ENCODE measurements around the gene SMOC2.

Gene SMOC2

GRCh38 chr6:168468045-168468444 lies 27.1 kb downstream of the SMOC2 start:
- Mint-ChIP-seq H3K4me1 (ENCODE audit: low read depth) (no peaks in the 10 kb centered on the region), H3K9me3 (no peaks in the 10 kb centered on the region), H3K4me3 (no peak overlapping the region), H3K27me3 (ENCODE audit: low read depth) (no peaks in the 10 kb centered on the region), H3K36me3 (ENCODE audit: low read depth) (no peaks in the 10 kb centered on the region), H3K27ac (no peak overlapping the region)
- no peak for DNase-seq (ENCODE audit: low spot score)

DNA sequence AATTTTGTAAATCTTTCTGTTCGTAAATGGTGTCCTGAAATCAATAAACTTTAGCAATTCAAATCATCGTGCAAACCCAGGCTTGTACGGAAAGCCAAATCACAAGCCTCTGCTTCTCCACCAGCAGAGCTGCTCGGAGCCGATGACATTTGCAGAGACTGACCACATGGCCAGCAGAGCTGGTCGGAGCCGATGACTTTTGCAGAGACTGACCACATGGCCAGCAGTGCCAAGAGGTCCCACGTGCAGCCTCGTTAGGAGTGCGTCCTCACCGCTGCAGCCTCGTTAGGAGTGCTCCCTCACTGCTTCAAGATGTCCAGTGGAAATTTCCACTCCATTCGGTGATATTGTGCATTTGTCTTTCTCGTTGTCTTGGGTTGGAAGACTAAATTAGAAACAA lies 28.5 kb downstream of the SMOC2 start:
- Mint-ChIP-seq H3K4me1 (ENCODE audit: low read depth) (no peaks in the 10 kb centered on the region), H3K36me3 (ENCODE audit: low read depth) (no peaks in the 10 kb centered on the region), H3K4me3 (no peak overlapping the region), H3K27ac (no peak overlapping the region), H3K27me3 (ENCODE audit: low read depth) (no peaks in the 10 kb centered on the region), H3K9me3 (no peaks in the 10 kb centered on the region)
- no peak for DNase-seq (ENCODE audit: low spot score)

DNA sequence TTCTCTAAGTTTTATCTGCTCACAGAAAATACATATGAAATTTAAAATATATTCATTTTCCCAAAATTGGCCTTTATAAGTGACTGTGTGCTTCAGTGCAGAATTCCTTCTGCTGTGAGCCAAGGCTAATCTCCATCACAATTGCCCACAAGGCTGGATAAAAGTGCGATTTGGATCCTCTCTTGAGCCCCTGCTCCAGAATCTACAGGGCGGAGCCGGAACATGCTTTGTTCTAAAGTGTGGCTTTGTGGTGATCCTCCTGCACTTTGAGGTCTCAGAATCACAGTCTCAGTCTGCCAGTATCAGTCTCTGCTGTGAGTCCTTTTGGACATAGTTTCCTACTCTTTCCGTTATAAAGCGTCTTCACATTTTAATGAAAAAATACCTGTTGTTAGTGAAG lies 28.9 kb downstream of the SMOC2 start:
- DNase-seq (ENCODE audit: low spot score), result no peak
- Mint-ChIP-seq H3K4me3 (no peak overlapping the region), H3K27ac (no peak overlapping the region), H3K36me3 (ENCODE audit: low read depth) (no peaks in the 10 kb centered on the region), H3K4me1 (ENCODE audit: low read depth) (no peaks in the 10 kb centered on the region), H3K27me3 (ENCODE audit: low read depth) (no peaks in the 10 kb centered on the region), H3K9me3 (no peaks in the 10 kb centered on the region)

GRCh38 chr6:168472363-168472762 lies 31.4 kb downstream of the SMOC2 start:
- H3K4me1 Mint-ChIP-seq (ENCODE audit: low read depth), result no peaks in the 10 kb centered on the region
- H3K4me3 Mint-ChIP-seq, result no peak overlapping the region
- H3K9me3 Mint-ChIP-seq, result no peaks in the 10 kb centered on the region
- no peak overlapping the region for H3K27ac Mint-ChIP-seq
- H3K36me3 Mint-ChIP-seq (ENCODE audit: low read depth), result no peaks in the 10 kb centered on the region
- no peaks in the 10 kb centered on the region for H3K27me3 Mint-ChIP-seq (ENCODE audit: low read depth)
- DNase-seq (ENCODE audit: low spot score), result no peak

DNA sequence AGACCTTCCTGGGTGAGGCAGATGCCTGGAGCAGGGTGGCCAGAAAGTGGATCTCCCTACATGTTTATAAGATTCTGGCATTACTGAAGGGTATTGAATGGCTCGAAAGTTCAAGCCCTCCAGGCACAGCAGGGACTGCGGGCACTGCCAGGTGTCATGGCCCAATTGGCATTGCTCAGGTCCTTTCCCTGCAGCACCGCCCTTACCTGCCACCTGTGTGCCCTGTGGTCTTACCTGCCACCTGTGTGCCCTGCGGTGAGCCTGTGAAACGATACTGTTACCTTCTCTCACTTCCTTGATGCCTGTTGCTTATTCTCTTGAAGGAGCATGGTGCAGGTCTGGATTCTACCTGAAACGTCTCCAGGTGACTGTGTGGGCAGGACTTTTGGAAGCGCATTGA lies 32.2 kb downstream of the SMOC2 start:
- no peaks in the 10 kb centered on the region for H3K36me3 Mint-ChIP-seq (ENCODE audit: low read depth)
- H3K4me3 Mint-ChIP-seq, result no peak overlapping the region
- H3K4me1 Mint-ChIP-seq (ENCODE audit: low read depth), result no peaks in the 10 kb centered on the region
- no peak for DNase-seq (ENCODE audit: low spot score)
- H3K9me3 Mint-ChIP-seq, result no peaks in the 10 kb centered on the region
- H3K27me3 Mint-ChIP-seq (ENCODE audit: low read depth), result no peaks in the 10 kb centered on the region
- no peak overlapping the region for H3K27ac Mint-ChIP-seq

DNA sequence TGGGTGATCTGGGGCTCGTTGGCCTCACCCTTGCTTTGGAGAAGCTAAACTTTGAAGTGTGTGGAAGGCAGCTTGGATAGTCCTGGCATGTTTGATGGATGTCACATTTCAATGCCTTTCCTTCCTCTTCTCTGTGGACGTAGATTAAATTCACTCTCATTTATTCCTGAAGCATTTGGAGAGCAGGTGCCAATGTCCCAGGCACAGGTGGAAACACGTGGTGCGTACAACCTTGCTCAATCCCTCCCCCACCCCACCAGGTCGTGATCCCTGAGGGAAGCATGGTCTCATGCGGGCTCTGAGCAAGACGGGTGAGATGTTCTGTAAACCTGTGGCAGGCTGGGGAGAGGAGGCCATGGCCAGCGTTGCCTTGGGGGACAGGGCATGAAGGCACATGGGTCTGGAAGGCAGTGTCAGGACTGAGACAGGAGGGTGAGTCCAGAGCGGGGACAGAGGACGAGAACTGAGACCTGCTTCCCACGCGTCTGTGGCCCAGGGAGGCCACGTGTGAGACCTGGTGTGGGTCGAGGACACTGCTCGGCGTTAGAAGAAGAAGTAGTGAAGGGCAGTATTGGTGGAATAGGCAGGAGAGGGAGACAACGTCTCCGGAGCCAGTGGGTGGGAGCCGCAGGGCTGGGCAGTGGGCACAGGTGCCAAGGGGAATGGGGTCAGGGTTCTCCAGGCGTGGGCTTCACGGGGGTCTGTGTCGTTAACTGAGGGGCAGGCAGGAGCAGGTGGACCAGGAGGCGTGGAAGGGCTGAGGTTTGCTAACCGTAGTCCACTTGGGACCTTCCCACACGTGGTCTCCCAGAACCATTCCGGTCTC lies 34.4 kb downstream of the SMOC2 start:
- no peak for DNase-seq (ENCODE audit: low spot score)

DNA sequence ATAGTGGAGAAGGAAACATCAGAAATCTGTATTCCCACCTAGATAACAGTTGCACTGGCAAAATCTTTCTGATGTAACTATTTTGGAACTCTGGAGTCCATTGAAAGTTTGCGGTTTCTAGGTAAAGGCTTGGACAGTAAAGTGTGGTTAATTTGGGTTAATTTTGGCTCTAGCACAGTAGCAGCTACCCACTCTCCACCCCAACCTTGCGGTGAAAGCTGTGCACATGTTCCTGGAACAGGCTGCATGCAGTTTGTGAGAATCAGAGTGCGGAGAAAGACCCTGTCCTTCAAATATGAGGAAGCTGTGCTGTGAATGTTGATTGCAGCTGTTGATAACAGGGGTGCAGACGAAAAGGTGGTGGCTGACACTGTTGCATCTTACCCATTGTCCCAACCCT lies 38.4 kb downstream of the SMOC2 start:
- no peaks in the 10 kb centered on the region for H3K36me3 Mint-ChIP-seq (ENCODE audit: low read depth)
- H3K4me1 Mint-ChIP-seq (ENCODE audit: low read depth), result peaks cover 1% of the 10 kb centered on the region
- H3K4me3 Mint-ChIP-seq, result no peak overlapping the region
- no peaks in the 10 kb centered on the region for H3K9me3 Mint-ChIP-seq
- no peak overlapping the region for H3K27ac Mint-ChIP-seq
- peaks cover 8% of the 10 kb centered on the region for H3K27me3 Mint-ChIP-seq (ENCODE audit: low read depth)
- no peak for DNase-seq (ENCODE audit: low spot score)

More for the DNA sequence above, 34.4 kb downstream of the SMOC2 start:
- no peaks in the 10 kb centered on the region for H3K27me3 Mint-ChIP-seq (ENCODE audit: low read depth)
- H3K4me3 Mint-ChIP-seq, result no peak overlapping the region
- no peak overlapping the region for H3K27ac Mint-ChIP-seq
- no peaks in the 10 kb centered on the region for H3K9me3 Mint-ChIP-seq
- no peaks in the 10 kb centered on the region for H3K36me3 Mint-ChIP-seq (ENCODE audit: low read depth)
- H3K4me1 Mint-ChIP-seq (ENCODE audit: low read depth), result no peaks in the 10 kb centered on the region

DNA sequence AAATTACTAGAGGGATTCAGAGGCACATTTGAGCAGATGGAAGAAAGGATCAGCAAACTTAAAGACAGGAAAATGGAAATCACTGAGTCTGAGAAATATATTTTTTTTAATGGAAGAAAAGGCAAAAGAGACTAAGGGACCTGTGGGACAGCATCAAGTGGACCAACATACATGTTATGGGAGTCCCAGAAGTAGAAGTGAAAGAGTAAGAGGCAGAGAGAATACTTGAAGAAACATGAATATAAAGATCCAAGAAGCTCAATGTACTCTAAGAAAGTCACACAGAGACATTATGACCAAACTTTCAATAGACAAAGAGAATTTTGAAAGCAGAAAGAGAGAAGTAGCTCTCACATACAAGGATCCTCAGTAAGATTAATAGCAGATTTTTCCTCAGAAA lies 39.5 kb downstream of the SMOC2 start:
- Mint-ChIP-seq H3K4me1 (ENCODE audit: low read depth) (peaks cover 1% of the 10 kb centered on the region), H3K36me3 (ENCODE audit: low read depth) (no peaks in the 10 kb centered on the region), H3K9me3 (no peaks in the 10 kb centered on the region), H3K27ac (no peak overlapping the region), H3K27me3 (ENCODE audit: low read depth) (peaks cover 8% of the 10 kb centered on the region), H3K4me3 (no peak overlapping the region)
- no peak for DNase-seq (ENCODE audit: low spot score)

DNA sequence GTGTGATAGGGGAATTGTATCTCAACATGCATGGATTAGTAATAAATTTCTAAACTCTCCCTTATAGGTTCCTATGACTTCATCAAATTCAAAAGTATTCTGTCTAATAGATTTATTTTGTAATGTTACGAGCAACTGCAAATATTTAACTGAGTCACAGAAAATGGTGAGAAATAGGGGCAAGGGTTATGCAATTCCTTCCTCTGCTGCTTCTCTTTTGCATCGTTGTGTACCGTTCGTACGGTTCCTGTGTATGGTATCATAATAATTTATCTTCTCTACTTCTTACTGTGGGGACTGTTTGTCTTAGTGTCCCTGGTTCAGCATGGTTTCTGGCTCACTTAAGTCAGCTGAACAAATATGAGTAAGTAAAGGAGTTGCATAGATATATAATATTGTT lies 44.8 kb downstream of the SMOC2 start:
- Mint-ChIP-seq H3K4me1 (ENCODE audit: low read depth) (peaks cover 1% of the 10 kb centered on the region), H3K36me3 (ENCODE audit: low read depth) (no peaks in the 10 kb centered on the region), H3K9me3 (no peaks in the 10 kb centered on the region), H3K27ac (no peak overlapping the region), H3K27me3 (ENCODE audit: low read depth) (peaks cover 8% of the 10 kb centered on the region), H3K4me3 (no peak overlapping the region)
- no peak for DNase-seq (ENCODE audit: low spot score)

GRCh38 chr6:168490757-168491156 lies 49.8 kb downstream of the SMOC2 start:
- H3K4me1 Mint-ChIP-seq (ENCODE audit: low read depth), result no peaks in the 10 kb centered on the region
- no peaks in the 10 kb centered on the region for H3K27me3 Mint-ChIP-seq (ENCODE audit: low read depth)
- H3K36me3 Mint-ChIP-seq (ENCODE audit: low read depth), result no peaks in the 10 kb centered on the region
- H3K9me3 Mint-ChIP-seq, result no peaks in the 10 kb centered on the region
- no peak overlapping the region for H3K27ac Mint-ChIP-seq
- DNase-seq (ENCODE audit: low spot score), result no peak
- no peak overlapping the region for H3K4me3 Mint-ChIP-seq

GRCh38 chr6:168493976-168494375 lies 53.0 kb downstream of the SMOC2 start:
- H3K27ac Mint-ChIP-seq, result no peak overlapping the region
- H3K4me3 Mint-ChIP-seq, result no peak overlapping the region
- no peaks in the 10 kb centered on the region for H3K9me3 Mint-ChIP-seq
- H3K4me1 Mint-ChIP-seq (ENCODE audit: low read depth), result no peaks in the 10 kb centered on the region
- no peak for DNase-seq (ENCODE audit: low spot score)
- no peaks in the 10 kb centered on the region for H3K27me3 Mint-ChIP-seq (ENCODE audit: low read depth)
- H3K36me3 Mint-ChIP-seq (ENCODE audit: low read depth), result no peaks in the 10 kb centered on the region

DNA sequence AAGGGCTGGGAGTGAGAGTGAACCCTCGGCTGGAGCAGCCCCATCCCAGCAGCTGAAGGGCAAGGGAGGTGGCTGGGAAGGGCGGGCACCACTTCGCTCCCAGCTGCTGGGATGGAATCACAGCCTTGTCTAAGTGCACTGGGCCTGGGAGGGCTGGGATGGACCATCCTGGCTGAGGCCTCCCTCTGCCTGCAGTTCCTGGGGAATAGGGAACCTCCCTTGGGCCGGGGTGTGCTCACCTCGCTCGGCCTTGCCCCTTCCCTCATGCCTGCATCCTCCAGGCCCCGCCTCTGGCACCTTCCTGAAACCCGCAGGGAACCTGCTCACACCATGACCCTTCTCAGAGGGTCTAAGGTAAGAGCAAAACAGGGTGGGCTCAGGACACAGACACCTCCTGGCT lies 53.7 kb downstream of the SMOC2 start:
- H3K4me1 Mint-ChIP-seq (ENCODE audit: low read depth), result no peaks in the 10 kb centered on the region
- H3K36me3 Mint-ChIP-seq (ENCODE audit: low read depth), result no peaks in the 10 kb centered on the region
- H3K27me3 Mint-ChIP-seq (ENCODE audit: low read depth), result no peaks in the 10 kb centered on the region
- no peaks in the 10 kb centered on the region for H3K9me3 Mint-ChIP-seq
- H3K27ac Mint-ChIP-seq, result no peak overlapping the region
- H3K4me3 Mint-ChIP-seq, result no peak overlapping the region
- DNase-seq (ENCODE audit: low spot score), result no peak

GRCh38 chr6:168495133-168495532 lies 54.1 kb downstream of the SMOC2 start:
- Mint-ChIP-seq H3K4me1 (ENCODE audit: low read depth) (no peaks in the 10 kb centered on the region), H3K27ac (no peak overlapping the region), H3K9me3 (no peaks in the 10 kb centered on the region), H3K4me3 (no peak overlapping the region), H3K27me3 (ENCODE audit: low read depth) (no peaks in the 10 kb centered on the region), H3K36me3 (ENCODE audit: low read depth) (no peaks in the 10 kb centered on the region)
- no peak for DNase-seq (ENCODE audit: low spot score)

GRCh38 chr6:168495636-168496035 lies 54.7 kb downstream of the SMOC2 start:
- H3K27me3 Mint-ChIP-seq (ENCODE audit: low read depth), result no peaks in the 10 kb centered on the region
- no peak overlapping the region for H3K27ac Mint-ChIP-seq
- no peaks in the 10 kb centered on the region for H3K4me1 Mint-ChIP-seq (ENCODE audit: low read depth)

More at GRCh38 chr6:168495636-168496035, 54.7 kb downstream of the SMOC2 start:
- Mint-ChIP-seq H3K4me3 (no peak overlapping the region), H3K9me3 (no peaks in the 10 kb centered on the region), H3K36me3 (ENCODE audit: low read depth) (no peaks in the 10 kb centered on the region)
- no peak for DNase-seq (ENCODE audit: low spot score)
